Measurements from ENCODE around the gene JAG2.

DNA sequence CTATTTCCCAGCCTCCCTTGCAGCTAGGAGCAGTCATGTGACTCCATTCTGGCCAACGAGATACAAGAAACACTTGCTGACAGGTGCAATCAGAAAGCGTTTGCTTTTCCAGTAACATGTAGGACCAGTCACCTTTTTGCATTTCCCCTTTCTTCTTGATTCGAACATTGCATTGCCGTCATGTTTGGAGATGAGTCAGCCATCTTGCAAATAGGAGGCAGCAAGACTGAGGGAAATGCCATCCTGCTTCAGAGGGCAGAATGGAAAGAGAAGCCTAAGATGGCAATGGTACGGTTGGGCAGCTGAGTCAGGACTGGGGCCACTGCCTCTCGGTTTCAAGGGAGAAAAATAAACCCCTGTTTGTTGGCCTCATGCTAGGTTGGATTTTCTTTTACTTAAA lies 68.8 kb downstream of the JAG2 start:
- no peak for TF ChIP-seq POLR2A (IDR thresholded peaks at IDR 0.05)
- TF ChIP-seq, protein P1, sequence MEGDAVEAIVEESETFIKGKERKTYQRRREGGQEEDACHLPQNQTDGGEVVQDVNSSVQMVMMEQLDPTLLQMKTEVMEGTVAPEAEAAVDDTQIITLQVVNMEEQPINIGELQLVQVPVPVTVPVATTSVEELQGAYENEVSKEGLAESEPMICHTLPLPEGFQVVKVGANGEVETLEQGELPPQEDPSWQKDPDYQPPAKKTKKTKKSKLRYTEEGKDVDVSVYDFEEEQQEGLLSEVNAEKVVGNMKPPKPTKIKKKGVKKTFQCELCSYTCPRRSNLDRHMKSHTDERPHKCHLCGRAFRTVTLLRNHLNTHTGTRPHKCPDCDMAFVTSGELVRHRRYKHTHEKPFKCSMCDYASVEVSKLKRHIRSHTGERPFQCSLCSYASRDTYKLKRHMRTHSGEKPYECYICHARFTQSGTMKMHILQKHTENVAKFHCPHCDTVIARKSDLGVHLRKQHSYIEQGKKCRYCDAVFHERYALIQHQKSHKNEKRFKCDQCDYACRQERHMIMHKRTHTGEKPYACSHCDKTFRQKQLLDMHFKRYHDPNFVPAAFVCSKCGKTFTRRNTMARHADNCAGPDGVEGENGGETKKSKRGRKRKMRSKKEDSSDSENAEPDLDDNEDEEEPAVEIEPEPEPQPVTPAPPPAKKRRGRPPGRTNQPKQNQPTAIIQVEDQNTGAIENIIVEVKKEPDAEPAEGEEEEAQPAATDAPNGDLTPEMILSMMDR (IDR thresholded peaks at IDR 0.05 in 8 of 11, conservative IDR thresholded peaks at IDR 0.05 in 3 of 11), result no peak
- TF ChIP-seq POLR2AphosphoS5 (IDR thresholded peaks at IDR 0.05), result no peak

Data from spleen (tissue), 7 donors.